ENCODE data around the gene PRR11.

DNA sequence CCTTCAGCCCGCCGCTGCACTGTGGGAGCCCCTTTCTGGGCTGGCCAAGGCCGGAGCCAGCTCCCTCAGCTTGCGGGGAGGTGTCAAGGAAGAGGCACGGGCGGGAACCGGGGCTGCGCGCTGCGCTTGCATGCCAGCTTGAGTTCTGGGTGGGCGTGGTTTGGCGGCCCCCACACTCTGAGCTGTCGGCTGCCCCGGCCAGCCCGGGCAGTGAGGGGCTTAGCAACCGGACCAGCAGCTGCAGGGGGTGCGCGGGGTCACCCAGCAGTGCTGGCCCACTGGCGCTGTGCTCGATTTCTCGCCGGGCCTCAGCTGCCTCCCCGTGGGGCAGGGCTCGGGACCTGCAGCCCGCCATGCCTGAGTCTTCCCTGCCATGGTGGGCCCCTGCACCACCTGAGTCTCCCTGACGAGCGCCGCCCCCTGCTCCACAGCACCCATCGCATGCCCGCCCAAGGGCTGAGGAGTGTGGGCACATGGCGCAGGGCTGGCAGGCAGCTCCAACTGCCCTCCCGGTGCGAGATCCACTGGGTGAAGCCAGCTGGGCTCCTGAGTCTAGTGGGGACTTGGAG is 17.0 kb downstream of the PRR11 start:
- no peak for TF ChIP-seq CTCF (conservative IDR thresholded peaks at IDR 0.05; ENCODE audit: low read depth, low read length)
- no peak for TF ChIP-seq EZH2phosphoT487 (IDR thresholded peaks at IDR 0.05; ENCODE audit: borderline replicate concordance, low read length)

All from PC-3 (cell line).